PFSK-1 (cell line): ENCODE data around the gene TIAM1.

Source experiments
- POLR2AphosphoS5 ChIP-seq: IDR thresholded peaks from 2 replicates; pipeline ENCODE4 v1.6.1; 2012; ENCODE audit warnings: low read depth, mild to moderate bottlenecking, control low read depth, low read length, moderate library complexity
- REST ChIP-seq, 2 experiments: IDR thresholded peaks; 2 replicates each; pipeline versions ENCODE4 v1.6.1 to v1.8.0; 2011 to 2012; ENCODE audit warnings: low read depth in 2 of 2, low read length in 2 of 2, control low read depth in 1 of 2, inconsistent platforms in 1 of 2, mild to moderate bottlenecking in 1 of 2, moderate library complexity in 1 of 2; ENCODE audit not compliant: insufficient read depth in 1 of 2
- TAF1 ChIP-seq: IDR thresholded peaks from 2 replicates; pipeline ENCODE4 v1.6.1; 2012; ENCODE audit warnings: low read length, control low read depth, borderline replicate concordance; ENCODE audit not compliant: insufficient read depth

DNA sequence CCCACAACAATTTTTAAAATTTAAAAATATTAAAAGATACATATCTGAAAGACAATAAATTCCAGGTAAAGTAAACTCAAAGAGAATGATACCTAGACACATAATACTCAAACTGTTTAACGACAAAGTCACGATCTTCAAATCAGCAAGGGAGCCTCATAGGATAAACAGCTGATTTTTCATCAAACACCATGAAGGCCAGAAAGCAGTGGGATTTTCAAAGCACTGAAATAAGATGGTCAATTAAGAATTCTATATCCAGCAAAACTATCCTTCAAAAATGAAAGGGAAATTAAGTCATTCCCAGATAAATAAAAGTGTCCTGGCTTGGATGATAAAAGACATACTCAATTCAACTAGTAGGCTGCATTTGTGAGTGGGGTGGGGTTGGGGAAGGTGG lies 100.5 kb downstream of the TIAM1 start:
- TF ChIP-seq TAF1 (no peak), REST (IDR thresholded peaks at IDR 0.05; ENCODE audit: insufficient read depth in 1 of 2, low read depth in 2 of 2, low read length in 2 of 2) (no peak), POLR2AphosphoS5 (no peak)
